Measurements from ENCODE around the gene CHRM4.

DNA sequence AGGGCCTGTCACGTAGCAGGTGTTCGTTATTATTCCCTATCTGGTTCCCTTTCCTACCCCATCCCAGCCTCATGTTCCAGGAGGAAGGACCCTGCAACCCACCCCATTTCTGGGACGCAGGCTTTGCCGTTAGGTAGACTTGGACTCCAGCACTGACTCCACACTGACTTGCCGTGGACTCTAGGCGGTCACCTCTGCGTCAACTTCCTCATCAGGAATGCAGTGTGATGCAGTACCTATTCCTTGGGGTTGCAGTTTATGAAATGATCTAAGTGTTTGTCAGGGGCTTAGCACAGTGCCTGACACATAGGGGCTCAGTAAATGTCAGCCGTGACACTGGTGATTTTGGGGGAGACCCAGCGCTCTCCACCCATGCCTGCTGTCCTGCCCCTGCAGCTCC, 27.5 kb downstream of the CHRM4 start:
- no peak for TF ChIP-seq CTCF (IDR thresholded peaks at IDR 0.05)
- no peak for TF ChIP-seq ZFX (IDR thresholded peaks at IDR 0.05; ENCODE audit: borderline replicate concordance)

All from 22Rv1 (cell line).